ENCODE data around the gene RBKS. TPM values are rescaled to one million over a fixed set of nuclear protein-coding genes. Genes with fewer than 3 reads are reported as not detected.

Gene RBKS
- total and polyA plus RNA-seq, 2 of the 8 experiments (the other 6 are each of a cell fraction or from before 2014, with no cell fraction given) = 1.1 to 1.5 TPM

DNA sequence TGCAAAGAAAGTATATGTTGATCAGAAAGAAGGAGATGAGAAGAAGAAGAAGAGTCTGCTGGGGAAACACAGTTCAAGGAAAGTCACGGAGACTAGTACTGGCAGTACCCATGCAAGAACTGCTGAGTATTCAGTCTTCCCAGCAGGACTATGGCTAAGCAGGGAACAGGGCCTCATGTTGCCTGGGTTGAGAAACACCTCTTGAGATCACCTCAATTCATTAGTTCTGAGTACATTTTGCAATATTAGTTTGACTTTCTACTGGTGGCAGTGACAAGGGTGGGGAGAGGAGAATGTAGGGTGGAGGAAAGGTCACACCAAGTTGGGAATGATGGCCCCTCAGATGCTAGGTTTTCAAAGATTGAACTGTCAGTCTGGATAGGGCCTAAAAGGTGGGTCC lies 68.1 kb downstream of the RBKS start:
- WGBS, 2 experiments (ENCODE audit: extremely low coverage in 1 of 2, insufficient coverage in 1 of 2, insufficient read length in 1 of 2, insufficient replicate concordance in 2 of 2, low coverage in 1 of 2, low lambda C conversion rate in 2 of 2, missing lambda C conversion rate in 1 of 2) = 90% methylated on average over 1 of the region's 1 CpG; no CpG with 5 or more reads in 1 of the 2 experiments
- H2AK5ac ChIP-seq (ENCODE audit: low read depth, low read length) = no peak overlapping the region
- TF ChIP-seq, protein P1, sequence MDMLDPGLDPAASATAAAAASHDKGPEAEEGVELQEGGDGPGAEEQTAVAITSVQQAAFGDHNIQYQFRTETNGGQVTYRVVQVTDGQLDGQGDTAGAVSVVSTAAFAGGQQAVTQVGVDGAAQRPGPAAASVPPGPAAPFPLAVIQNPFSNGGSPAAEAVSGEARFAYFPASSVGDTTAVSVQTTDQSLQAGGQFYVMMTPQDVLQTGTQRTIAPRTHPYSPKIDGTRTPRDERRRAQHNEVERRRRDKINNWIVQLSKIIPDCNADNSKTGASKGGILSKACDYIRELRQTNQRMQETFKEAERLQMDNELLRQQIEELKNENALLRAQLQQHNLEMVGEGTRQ (IDR thresholded peaks at IDR 0.05; ENCODE audit: low read length) = no peak
- TF ChIP-seq, protein P2, sequence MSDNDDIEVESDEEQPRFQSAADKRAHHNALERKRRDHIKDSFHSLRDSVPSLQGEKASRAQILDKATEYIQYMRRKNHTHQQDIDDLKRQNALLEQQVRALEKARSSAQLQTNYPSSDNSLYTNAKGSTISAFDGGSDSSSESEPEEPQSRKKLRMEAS (IDR thresholded peaks at IDR 0.05) = no peak
- TF ChIP-seq TBP (IDR thresholded peaks at IDR 0.05; ENCODE audit: low read depth, low read length) (no peak), TAF1 (IDR thresholded peaks at IDR 0.05; ENCODE audit: low read depth, low read length) (no peak), CEBPB (IDR thresholded peaks at IDR 0.05; ENCODE audit: low read depth, low read length) (no peak), CHD2 (IDR thresholded peaks at IDR 0.05; ENCODE audit: low read length) (no peak), TEAD4 (IDR thresholded peaks at IDR 0.05; ENCODE audit: low read depth, low read length) (no peak), RFX5 (IDR thresholded peaks at IDR 0.05; ENCODE audit: borderline replicate concordance, low read depth, low read length) (no peak), BACH1 (IDR thresholded peaks at IDR 0.05; ENCODE audit: low read length) (no peak), GABPA (IDR thresholded peaks at IDR 0.05; ENCODE audit: borderline replicate concordance, insufficient read depth, low read length) (no peak), JUN (IDR thresholded peaks at IDR 0.05; ENCODE audit: low read depth, low read length) (no peak), SUZ12 (IDR thresholded peaks at IDR 0.05; ENCODE audit: low read length) (no peak), POLR2A (IDR thresholded peaks at IDR 0.05; ENCODE audit: control extremely low read depth in 1 of 2, low read depth in 2 of 2, low read length in 2 of 2) (no peak), RXRA (IDR thresholded peaks at IDR 0.05; ENCODE audit: insufficient read depth, low read depth, low read length) (no peak), SAP30 (IDR thresholded peaks at IDR 0.05; ENCODE audit: insufficient read depth, insufficient replicate concordance, low read length) (no peak)

More for the DNA sequence above, 68.1 kb downstream of the RBKS start:
- H3K18ac ChIP-seq (ENCODE audit: extremely low read depth, low read length) = no peak overlapping the region
- H2BK20ac ChIP-seq (ENCODE audit: low read length) = no peak overlapping the region
- no peak overlapping the region for H2BK120ac ChIP-seq (replicated peaks; ENCODE audit: low read depth, low read length)
- no peak overlapping the region for H3K14ac ChIP-seq (ENCODE audit: insufficient read length)
- FAIRE-seq = no peak
- no peaks in the 10 kb centered on the region for H4K20me1 ChIP-seq (replicated peaks in 1 of 2; ENCODE audit: control insufficient read depth in 1 of 2, insufficient read depth in 2 of 2, low read length in 2 of 2)
- no peak overlapping the region for H2AFZ ChIP-seq (ENCODE audit: low read length)
- POLR2A ChIA-PET (ENCODE audit: partially characterized antibody) = no interaction called here
- H4K8ac ChIP-seq (ENCODE audit: extremely low read depth, insufficient read depth, low read length) = no peak overlapping the region
- H3K4me1 ChIP-seq (replicated peaks in 1 of 4; ENCODE audit: control insufficient read depth in 3 of 4, insufficient read depth in 4 of 4, low read length in 3 of 4) = no peaks in the 10 kb centered on the region
- H3K4me3 ChIP-seq (ENCODE audit: extremely low read depth in 1 of 4, insufficient read depth in 2 of 4, low read depth in 3 of 4, low read length in 4 of 4) = no peak overlapping the region
- no peaks in the 10 kb centered on the region for H3K23me2 ChIP-seq (ENCODE audit: low read depth, low read length)
- no peaks in the 10 kb centered on the region for H3K36me3 ChIP-seq (ENCODE audit: control insufficient read depth in 2 of 4, insufficient read depth in 4 of 4, low read length in 3 of 4)
- H3K9ac ChIP-seq (replicated peaks in 1 of 4; ENCODE audit: extremely low read depth in 1 of 4, low read depth in 3 of 4, low read length in 3 of 4) = no peak overlapping the region
- no peak overlapping the region for H2BK5ac ChIP-seq (ENCODE audit: low read depth, low read length)
- no peak overlapping the region for H4K5ac ChIP-seq (ENCODE audit: insufficient read length, low read depth, low read length)
- no peak overlapping the region for H2BK15ac ChIP-seq (ENCODE audit: low read length)
- no peak overlapping the region for H3K23ac ChIP-seq (ENCODE audit: insufficient read length)
- CTCF ChIA-PET (ENCODE audit: partially characterized antibody) = no interaction called here
- H3K9me3 ChIP-seq (ENCODE audit: insufficient read depth in 2 of 2, low read depth in 1 of 2, low read length in 1 of 2) = peaks cover 2 to 8% of the 10 kb centered on the region in 2 experiments; a peak in 1 of 4 replicates
- H3K79me1 ChIP-seq (ENCODE audit: low read depth, low read length) = no peaks in the 10 kb centered on the region
- H3K79me2 ChIP-seq (ENCODE audit: control insufficient read depth in 1 of 2, insufficient read depth in 2 of 2, low read length in 2 of 2) = no peaks in the 10 kb centered on the region
- H3K27me3 ChIP-seq (replicated peaks in 1 of 4; ENCODE audit: control insufficient read depth in 3 of 4, extremely low read depth in 1 of 4, insufficient read depth in 3 of 4, low read length in 3 of 4) = no peaks in the 10 kb centered on the region
- no peak overlapping the region for H3K4ac ChIP-seq (replicated peaks; ENCODE audit: insufficient read length, low read depth, low read length)
- no peak for DNase-seq (ENCODE audit: low read depth in 1 of 2, low spot score in 2 of 2)
- no peak overlapping the region for H3K4me2 ChIP-seq (ENCODE audit: insufficient read depth in 1 of 2, low read depth in 2 of 2, low read length in 2 of 2)
- no peak overlapping the region for H3K56ac ChIP-seq (replicated peaks; ENCODE audit: insufficient read length, low read depth, low read length)
- H3K27ac ChIP-seq (ENCODE audit: low read depth, low read length) = no peak overlapping the region
- H4K91ac ChIP-seq (replicated peaks; ENCODE audit: insufficient read length, low read length) = no peak overlapping the region
- H2BK12ac ChIP-seq (ENCODE audit: low read depth, low read length) = no peak overlapping the region

Measured in H1 (cell line).